B cell (primary cell): ENCODE data around the gene AHRR. TPM values are rescaled to one million over a fixed set of nuclear protein-coding genes. Genes with fewer than 3 reads are reported as not detected.

ENCODE experiments used
- ATAC-seq: fragments of 200-7000 bp; cut with Tn5 transposase; one replicate; pipeline ENCODE4 v1.10.0; 2021; ENCODE audit warnings: low read depth, mild to moderate bottlenecking, moderate number of reproducible peaks, moderate library complexity
- CTCF ChIA-PET: fragments of 350-600 bp; sonication (Branson Sonifier 250); formaldehyde crosslinking; loops from one replicate; lab custom pipeline; 2021; ENCODE audit warnings: antibody characterized with exemption, inconsistent platforms; lab: Charles Lee
- POLR2A ChIA-PET: fragments of 350-600 bp; sonication (Branson Sonifier 250); formaldehyde crosslinking; loops from one replicate; lab custom pipeline; 2021; ENCODE audit warnings: antibody characterized with exemption; lab: Charles Lee
- DNase-seq: peaks from one replicate; pipeline ENCODE4 v3.0.0; 2013
- H2AFZ ChIP-seq: 2 replicates; pipeline ENCODE4 v1.6.1; 2012; ENCODE audit warnings: mild to moderate bottlenecking, low read depth, low read length; ENCODE audit not compliant: insufficient read depth, poor library complexity, severe bottlenecking
- H3K27ac ChIP-seq, 2 donors: 1 replicate in 1 of 2; 2 replicates in 1 of 2; pipeline ENCODE4 v1.5.1; 2012 to 2013; ENCODE audit warnings: low read length in 2 of 2, mild to moderate bottlenecking in 2 of 2, moderate library complexity in 1 of 2
- H3K27me3 ChIP-seq, 4 experiments: fragments of 200-600 bp in 1 of 4; sonication (generic) in 1 of 4; replicated peaks in 1 of 4; 1 replicate in 2 of 4; 2 replicates in 2 of 4; pipeline versions ENCODE4 v1.6.1 to v1.7.0; 2013 to 2016; ENCODE audit warnings: low read length in 3 of 4, mild to moderate bottlenecking in 2 of 4, mixed read lengths in 1 of 4, moderate library complexity in 1 of 4; ENCODE audit not compliant: insufficient read depth in 4 of 4, control insufficient read depth in 3 of 4; ENCODE audit errors: control extremely low read depth in 1 of 4
- H3K36me3 ChIP-seq, 2 experiments: replicated peaks in 1 of 2; 1 replicate in 1 of 2; 2 replicates in 1 of 2; pipeline versions ENCODE4 v1.6.1 to v1.7.1; 2013; ENCODE audit warnings: low read length in 1 of 2; ENCODE audit not compliant: insufficient read depth in 2 of 2, control insufficient read depth in 1 of 2; ENCODE audit errors: control extremely low read depth in 1 of 2, extremely low read depth in 1 of 2
- H3K4me1 ChIP-seq, 2 donors: fragments of 200-600 bp in 1 of 2; sonication (generic) in 1 of 2; 1 replicate in 1 of 2; 2 replicates in 1 of 2; pipeline versions ENCODE4 v1.5.1 to v1.6.1; 2013 to 2017; ENCODE audit warnings: low read length in 2 of 2; ENCODE audit not compliant: control insufficient read depth in 2 of 2, insufficient read depth in 2 of 2
- H3K4me2 ChIP-seq: replicated peaks from 2 replicates; pipeline ENCODE3; 2012; ENCODE audit warnings: mild to moderate bottlenecking, low read depth, low read length; ENCODE audit not compliant: poor library complexity, severe bottlenecking
- H3K4me3 ChIP-seq, 5 experiments: fragments of 200-600 bp in 1 of 5; sonication (generic) in 1 of 5; 1 replicate in 3 of 5; 2 replicates in 2 of 5; pipeline versions ENCODE4 v1.5.1 to v1.7.0; 2011 to 2016; ENCODE audit warnings: low read length in 4 of 5, mild to moderate bottlenecking in 4 of 5, low read depth in 2 of 5, control low read depth in 1 of 5, moderate library complexity in 1 of 5; ENCODE audit not compliant: insufficient read depth in 1 of 5; ENCODE audit errors: control extremely low read depth in 1 of 5, extremely low read depth in 1 of 5
- H3K79me2 ChIP-seq: fragments of 200-600 bp; sonication (generic); one replicate; pipeline ENCODE4 v1.6.0; 2016; ENCODE audit warnings: low read length; ENCODE audit not compliant: control insufficient read depth, insufficient read depth
- H3K9ac ChIP-seq: fragments of 200-600 bp; sonication (generic); 2 replicates; pipeline ENCODE4 v1.6.1; 2017; ENCODE audit warnings: mild to moderate bottlenecking, low read length, moderate library complexity
- H3K9me3 ChIP-seq, 3 donors: one replicate each; pipeline versions ENCODE4 v1.6.1 to v1.7.1; 2013; ENCODE audit warnings: low read length in 2 of 3; ENCODE audit not compliant: control insufficient read depth in 2 of 3, insufficient read depth in 1 of 3; ENCODE audit errors: control extremely low read depth in 1 of 3
- H4K20me1 ChIP-seq: 2 replicates; pipeline ENCODE4 v1.6.0; 2012; ENCODE audit warnings: mild to moderate bottlenecking, low read length; ENCODE audit not compliant: insufficient read depth, control insufficient read depth, poor library complexity, severe bottlenecking
- H3K27ac Mint-ChIP-seq: one replicate; pipeline ENCODE4 v1.8.0; 2021; ENCODE audit warnings: mixed read lengths
- H3K27me3 Mint-ChIP-seq: one replicate; pipeline ENCODE4 v1.8.0; 2021; ENCODE audit warnings: mixed read lengths
- H3K4me1 Mint-ChIP-seq: one replicate; pipeline ENCODE4 v1.8.0; 2021; ENCODE audit warnings: mixed read lengths
- H3K4me3 Mint-ChIP-seq: one replicate; pipeline ENCODE4 v1.8.0; 2021; ENCODE audit warnings: mixed read lengths
- H3K9me3 Mint-ChIP-seq: one replicate; pipeline ENCODE4 v1.8.0; 2022; ENCODE audit warnings: mixed read lengths; ENCODE audit not compliant: insufficient read depth
- CTCF ChIP-seq: fragments of 200-600 bp; IDR thresholded peaks from one replicate; pipeline ENCODE4 v1.8.0; 2022; ENCODE audit warnings: antibody characterized with exemption, mild to moderate bottlenecking
- EZH2 ChIP-seq: IDR thresholded peaks from 2 replicates; pipeline ENCODE4 v1.6.1; 2012; ENCODE audit warnings: borderline replicate concordance, low read depth, mild to moderate bottlenecking, moderate library complexity, low read length; ENCODE audit not compliant: insufficient read depth, poor library complexity, severe bottlenecking
- WGBS: methylation state at CpG from one replicate; pipeline ENCODE4 v1.1.5; 2013; ENCODE audit warnings: missing lambda C conversion rate; ENCODE audit not compliant: insufficient coverage; 5-methylcytosine and 5-hydroxymethylcytosine counted together
- intact Hi-C: fragments of 100-400 bp; cut with micrococcal nuclease; formaldehyde crosslinking; loops from one replicate; pipeline ENCODE4 v1.10.0; 2022
- polyA plus RNA-seq: library from polyadenylated mRNA; depleted of rRNA; stranded (reverse); fragments of >200 nt; gene quantifications from 2 replicates; pipeline ENCODE4 v1.2.3, GENCODE V29; 2012
- total RNA-seq, 2 donors: library from RNA; stranded (reverse); fragments of 120-200 nt in 1 of 2; gene quantifications; 1 replicate in 1 of 2; 2 replicates in 1 of 2; pipeline versions ENCODE4 v1.2.3 to v1.2.4, GENCODE V29; 2013 to 2022

AHRR gene
- total and polyA plus RNA-seq, 2 donors (not counting 1 experiment from before 2014, with no cell fraction given) = 0.13 to 1.7 TPM

GRCh38 chr5:385321-385720 is 63.8 kb downstream of the AHRR start:
- Mint-ChIP-seq H3K27me3 (peaks cover 26% of the 10 kb centered on the region), H3K27ac (no peak overlapping the region), H3K9me3 (peaks cover 3% of the 10 kb centered on the region), H3K4me3 (no peak overlapping the region), H3K4me1 (no peaks in the 10 kb centered on the region)
- POLR2A ChIA-PET = no interaction called here
- Histone ChIP-seq H3K9ac (no peak overlapping the region), H2AFZ (no peak overlapping the region), H3K36me3 (no peaks in the 10 kb centered on the region), H3K9me3 (peaks cover 1 to 34% (median 12%) of the 10 kb centered on the region in 3 donors), H3K4me1 (no peaks in the 10 kb centered on the region), H4K20me1 (no peaks in the 10 kb centered on the region), H3K4me2 (no peak overlapping the region), H3K27ac (no peak overlapping the region), H3K79me2 (no peaks in the 10 kb centered on the region), H3K4me3 (no peak overlapping the region), H3K27me3 (peaks cover 0 to 29% (median 4%) of the 10 kb centered on the region in 4 experiments)
- intact Hi-C loops = no loop called here
- DNase-seq (no peak), ATAC-seq (no peak)
- CTCF ChIA-PET = no interaction called here
- no CpG with 5 or more reads among the region's 1 CpG for WGBS
- TF ChIP-seq CTCF = no peak
- no peak for TF ChIP-seq EZH2

- CTCF ChIA-PET = no interaction called here
- Histone ChIP-seq H3K27me3 (peaks cover 0 to 29% (median 4%) of the 10 kb centered on the region in 4 experiments), H3K9ac (no peak overlapping the region), H3K79me2 (no peaks in the 10 kb centered on the region), H2AFZ (no peak overlapping the region), H3K4me3 (no peak overlapping the region), H4K20me1 (no peaks in the 10 kb centered on the region), H3K36me3 (no peaks in the 10 kb centered on the region), H3K9me3 (peaks cover 1 to 34% (median 12%) of the 10 kb centered on the region in 3 donors), H3K4me1 (no peaks in the 10 kb centered on the region), H3K4me2 (no peak overlapping the region), H3K27ac (no peak overlapping the region)
- H3K4me1 Mint-ChIP-seq = no peaks in the 10 kb centered on the region
- 88% methylated on average over 17 of the region's 18 CpGs for WGBS
- H3K9me3 Mint-ChIP-seq = peaks cover 3% of the 10 kb centered on the region
- intact Hi-C loops = no loop called here
- DNase-seq (no peak), ATAC-seq (no peak)
- POLR2A ChIA-PET = no interaction called here
- H3K27ac Mint-ChIP-seq = no peak overlapping the region
- TF ChIP-seq EZH2 (no peak), CTCF (no peak)
- peaks cover 23% of the 10 kb centered on the region for H3K27me3 Mint-ChIP-seq
- no peak overlapping the region for H3K4me3 Mint-ChIP-seq
Observed at GRCh38 chr5:386432-387341, 65.2 kb downstream of the AHRR start.
